ENCODE results near the gene CAP2. TPM values are rescaled to one million over a fixed set of nuclear protein-coding genes. Genes with fewer than 3 reads are reported as not detected.
"Not testable (repeated sequence)": the region's sequence is repeated elsewhere in the genome, so short reads cannot be mapped to it uniquely, and the experiment has no call there.

CAP2 gene
- total and polyA plus RNA-seq, 7 experiments from 2014 or later = not detected

- ChIA-PET POLR2A (no interaction called here), CTCF (no interaction called here)
- Mint-ChIP-seq H3K4me3 (no peak overlapping the region), H3K4me1 (no peaks in the 10 kb centered on the region), H3K27ac (no peak overlapping the region), H3K9me3 (peaks cover 0 to 4% (median 0%) of the 10 kb centered on the region in 11 donors), H3K36me3 (no peaks in the 10 kb centered on the region), H3K27me3 (peaks cover 2 to 31% (median 22%) of the 10 kb centered on the region in 5 donors)
- H3K9me3 ChIP-seq (ENCODE audit: control insufficient read depth in 2 of 3, low read length in 3 of 3) = no peaks in the 10 kb centered on the region
- ATAC-seq = no peak
- no peaks in the 10 kb centered on the region for H3K27me3 ChIP-seq (ENCODE audit: control insufficient read depth in 2 of 2, insufficient read depth in 2 of 2, low read length in 2 of 2)
- DNase-seq = no peak
- no peak overlapping the region for H3K27ac ChIP-seq (ENCODE audit: low read depth, low read length)
- intact Hi-C loops (cut with micrococcal nuclease) = no loop called here
- no peaks in the 10 kb centered on the region for H3K36me3 ChIP-seq (ENCODE audit: control insufficient read depth in 2 of 3, insufficient read depth in 3 of 3, low read length in 3 of 3)
- H3K4me3 ChIP-seq (ENCODE audit: low read length) = no peak overlapping the region
- H3K4me1 ChIP-seq (ENCODE audit: control insufficient read depth in 2 of 2, insufficient read depth in 2 of 2, low read length in 2 of 2) = no peaks in the 10 kb centered on the region
Measured at GRCh38 chr6:17420368-17420767, 27.0 kb downstream of the CAP2 start.

GRCh38 chr6:17421406-17421805 is 28.0 kb downstream of the CAP2 start:
- Histone ChIP-seq H3K27me3 (ENCODE audit: control insufficient read depth in 2 of 2, insufficient read depth in 2 of 2, low read length in 2 of 2) (no peaks in the 10 kb centered on the region), H3K27ac (ENCODE audit: low read depth, low read length) (no peak overlapping the region), H3K4me1 (ENCODE audit: control insufficient read depth in 2 of 2, insufficient read depth in 2 of 2, low read length in 2 of 2) (no peaks in the 10 kb centered on the region), H3K36me3 (ENCODE audit: control insufficient read depth in 2 of 3, insufficient read depth in 3 of 3, low read length in 3 of 3) (no peaks in the 10 kb centered on the region), H3K4me3 (ENCODE audit: low read length) (no peak overlapping the region), H3K9me3 (ENCODE audit: control insufficient read depth in 2 of 3, low read length in 3 of 3) (no peaks in the 10 kb centered on the region)
- Mint-ChIP-seq H3K36me3 (no peaks in the 10 kb centered on the region), H3K4me3 (no peak overlapping the region), H3K4me1 (no peaks in the 10 kb centered on the region), H3K27me3 (peaks cover 1 to 31% (median 16%) of the 10 kb centered on the region in 5 donors), H3K9me3 (peaks cover 0 to 4% (median 0%) of the 10 kb centered on the region in 11 donors), H3K27ac (no peak overlapping the region)
- ChIA-PET POLR2A (no interaction called here), CTCF (no interaction called here)
- ATAC-seq (no peak), DNase-seq (no peak)
- intact Hi-C loops (cut with micrococcal nuclease) = no loop called here

- Histone ChIP-seq H3K4me3 (ENCODE audit: low read length) (no peak overlapping the region), H3K36me3 (ENCODE audit: control insufficient read depth in 2 of 3, insufficient read depth in 3 of 3, low read length in 3 of 3) (no peaks in the 10 kb centered on the region), H3K9me3 (ENCODE audit: control insufficient read depth in 2 of 3, low read length in 3 of 3) (no peaks in the 10 kb centered on the region), H3K27me3 (ENCODE audit: control insufficient read depth in 2 of 2, insufficient read depth in 2 of 2, low read length in 2 of 2) (no peaks in the 10 kb centered on the region), H3K27ac (ENCODE audit: low read depth, low read length) (no peak overlapping the region), H3K4me1 (ENCODE audit: control insufficient read depth in 2 of 2, insufficient read depth in 2 of 2, low read length in 2 of 2) (no peaks in the 10 kb centered on the region)
- DNase-seq (no peak), ATAC-seq (no peak)
- Mint-ChIP-seq H3K4me1 (no peaks in the 10 kb centered on the region), H3K36me3 (no peaks in the 10 kb centered on the region), H3K27me3 (peaks cover 0 to 29% (median 17%) of the 10 kb centered on the region in 5 donors), H3K27ac (no peak overlapping the region), H3K9me3 (peaks cover 0 to 2% (median 0%) of the 10 kb centered on the region in 11 donors), H3K4me3 (no peak overlapping the region)
- CTCF ChIA-PET = no interaction called here
- intact Hi-C loops (cut with micrococcal nuclease) = no loop called here
- POLR2A ChIA-PET = no interaction called here
Measured at GRCh38 chr6:17423026-17423425, 29.6 kb downstream of the CAP2 start.

GRCh38 chr6:17427062-17427461 is 33.7 kb downstream of the CAP2 start:
- Mint-ChIP-seq H3K4me3 (no peak overlapping the region), H3K27ac (no peak overlapping the region), H3K27me3 (peaks cover 0 to 29% (median 15%) of the 10 kb centered on the region in 5 donors), H3K4me1 (no peaks in the 10 kb centered on the region), H3K9me3 (peaks cover 0 to 2% (median 0%) of the 10 kb centered on the region in 11 donors), H3K36me3 (no peaks in the 10 kb centered on the region)
- H3K27ac ChIP-seq (ENCODE audit: low read depth, low read length) = no peak overlapping the region
- H3K9me3 ChIP-seq (ENCODE audit: control insufficient read depth in 2 of 3, low read length in 3 of 3) = no peaks in the 10 kb centered on the region
- H3K27me3 ChIP-seq (ENCODE audit: control insufficient read depth in 2 of 2, insufficient read depth in 2 of 2, low read length in 2 of 2) = no peaks in the 10 kb centered on the region
- intact Hi-C loops (cut with micrococcal nuclease) = no loop called here
- no peaks in the 10 kb centered on the region for H3K36me3 ChIP-seq (ENCODE audit: control insufficient read depth in 2 of 3, insufficient read depth in 3 of 3, low read length in 3 of 3)
- POLR2A ChIA-PET = no interaction called here
- CTCF ChIA-PET = no interaction called here
- H3K4me1 ChIP-seq (ENCODE audit: control insufficient read depth in 2 of 2, insufficient read depth in 2 of 2, low read length in 2 of 2) = no peaks in the 10 kb centered on the region
- H3K4me3 ChIP-seq (ENCODE audit: low read length) = no peak overlapping the region
- ATAC-seq (no peak), DNase-seq (no peak)

GRCh38 chr6:17427617-17428016 is 34.2 kb downstream of the CAP2 start:
- Histone ChIP-seq H3K9me3 (ENCODE audit: control insufficient read depth in 2 of 3, low read length in 3 of 3) (no peaks in the 10 kb centered on the region), H3K4me1 (ENCODE audit: control insufficient read depth in 2 of 2, insufficient read depth in 2 of 2, low read length in 2 of 2) (no peaks in the 10 kb centered on the region), H3K36me3 (ENCODE audit: control insufficient read depth in 2 of 3, insufficient read depth in 3 of 3, low read length in 3 of 3) (no peaks in the 10 kb centered on the region), H3K27me3 (ENCODE audit: control insufficient read depth in 2 of 2, insufficient read depth in 2 of 2, low read length in 2 of 2) (no peaks in the 10 kb centered on the region), H3K27ac (ENCODE audit: low read depth, low read length) (no peak overlapping the region), H3K4me3 (ENCODE audit: low read length) (no peak overlapping the region)
- no peak overlapping the region for H3K27ac Mint-ChIP-seq
- CTCF ChIA-PET = no interaction called here
- intact Hi-C loops (cut with micrococcal nuclease) = no loop called here
- H3K9me3 Mint-ChIP-seq = peaks cover 0 to 2% (median 0%) of the 10 kb centered on the region in 11 donors
- H3K4me3 Mint-ChIP-seq = no peak overlapping the region
- no peak for DNase-seq
- POLR2A ChIA-PET = no interaction called here
- ATAC-seq = no peak
- H3K36me3 Mint-ChIP-seq = no peaks in the 10 kb centered on the region
- peaks cover 0 to 34% (median 15%) of the 10 kb centered on the region in 5 donors for H3K27me3 Mint-ChIP-seq
- no peaks in the 10 kb centered on the region for H3K4me1 Mint-ChIP-seq

GRCh38 chr6:17428595-17429120 is 35.3 kb downstream of the CAP2 start:
- POLR2A ChIA-PET, H3K4me3 Mint-ChIP-seq: not testable (repeated sequence)

GRCh38 chr6:17429383-17430061 is 36.1 kb downstream of the CAP2 start:
- Mint-ChIP-seq H3K9me3 (peaks cover 0 to 2% (median 0%) of the 10 kb centered on the region in 11 donors), H3K27me3 (peaks cover 0 to 37% (median 21%) of the 10 kb centered on the region in 5 donors), H3K27ac (no peak overlapping the region), H3K4me1 (no peaks in the 10 kb centered on the region), H3K36me3 (no peaks in the 10 kb centered on the region), H3K4me3 (no peak overlapping the region)
- intact Hi-C loops (cut with micrococcal nuclease) = no loop called here
- CTCF ChIA-PET = no interaction called here
- no peaks in the 10 kb centered on the region for H3K36me3 ChIP-seq (ENCODE audit: control insufficient read depth in 2 of 3, insufficient read depth in 3 of 3, low read length in 3 of 3)
- ATAC-seq (no peak), DNase-seq (no peak)
- no peaks in the 10 kb centered on the region for H3K27me3 ChIP-seq (ENCODE audit: control insufficient read depth in 2 of 2, insufficient read depth in 2 of 2, low read length in 2 of 2)
- no peak overlapping the region for H3K4me3 ChIP-seq (ENCODE audit: low read length)
- H3K9me3 ChIP-seq (ENCODE audit: control insufficient read depth in 2 of 3, low read length in 3 of 3) = no peaks in the 10 kb centered on the region
- no peaks in the 10 kb centered on the region for H3K4me1 ChIP-seq (ENCODE audit: control insufficient read depth in 2 of 2, insufficient read depth in 2 of 2, low read length in 2 of 2)
- no peak overlapping the region for H3K27ac ChIP-seq (ENCODE audit: low read depth, low read length)
- POLR2A ChIA-PET = no interaction called here

More at GRCh38 chr6:17428595-17429120, 35.3 kb downstream of the CAP2 start:
- DNase-seq; H3K9me3 ChIP-seq (ENCODE audit: control insufficient read depth in 2 of 3, low read length in 3 of 3); CTCF ChIA-PET; H3K36me3 ChIP-seq (ENCODE audit: control insufficient read depth in 2 of 3, insufficient read depth in 3 of 3, low read length in 3 of 3); H3K9me3 Mint-ChIP-seq; H3K36me3 Mint-ChIP-seq; ATAC-seq; H3K4me1 Mint-ChIP-seq; H3K27ac Mint-ChIP-seq; H3K27ac ChIP-seq (ENCODE audit: low read depth, low read length); H3K27me3 ChIP-seq (ENCODE audit: control insufficient read depth in 2 of 2, insufficient read depth in 2 of 2, low read length in 2 of 2); H3K4me1 ChIP-seq (ENCODE audit: control insufficient read depth in 2 of 2, insufficient read depth in 2 of 2, low read length in 2 of 2); intact Hi-C loops (cut with micrococcal nuclease); H3K4me3 ChIP-seq (ENCODE audit: low read length): not testable (repeated sequence)
- H3K27me3 Mint-ChIP-seq = peaks cover 0 to 37% (median 21%) of the 10 kb centered on the region in 5 donors

Measured in naive thymus-derived CD4-positive, alpha-beta T cell (primary cell).